ENCODE measurements around the gene POLDIP3.
"Not testable (repeated sequence)": the region's sequence is repeated elsewhere in the genome, so short reads cannot be mapped to it uniquely, and the experiment has no call there.

The POLDIP3 gene

DNA sequence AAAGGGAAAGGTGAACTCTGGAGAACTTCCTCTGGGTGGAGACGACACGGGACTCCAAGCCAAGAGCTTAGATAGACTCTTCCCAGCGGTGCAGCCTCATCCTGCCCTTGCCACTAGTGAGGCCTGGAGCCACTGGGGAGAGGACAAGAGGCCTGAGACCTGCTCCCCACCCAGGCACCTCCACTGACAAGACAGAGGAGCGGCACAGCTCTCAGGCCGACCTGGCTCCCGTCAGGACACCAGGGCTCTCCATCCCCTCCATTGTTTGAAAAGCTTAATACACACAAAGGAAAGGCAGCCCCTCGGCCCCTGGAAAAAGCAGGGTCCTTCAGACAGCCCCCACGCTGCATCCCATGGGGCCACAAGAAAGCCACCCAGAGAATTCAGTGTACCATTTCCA lies 29.6 kb downstream of the POLDIP3 start:
- DNase-seq: no peak

DNA sequence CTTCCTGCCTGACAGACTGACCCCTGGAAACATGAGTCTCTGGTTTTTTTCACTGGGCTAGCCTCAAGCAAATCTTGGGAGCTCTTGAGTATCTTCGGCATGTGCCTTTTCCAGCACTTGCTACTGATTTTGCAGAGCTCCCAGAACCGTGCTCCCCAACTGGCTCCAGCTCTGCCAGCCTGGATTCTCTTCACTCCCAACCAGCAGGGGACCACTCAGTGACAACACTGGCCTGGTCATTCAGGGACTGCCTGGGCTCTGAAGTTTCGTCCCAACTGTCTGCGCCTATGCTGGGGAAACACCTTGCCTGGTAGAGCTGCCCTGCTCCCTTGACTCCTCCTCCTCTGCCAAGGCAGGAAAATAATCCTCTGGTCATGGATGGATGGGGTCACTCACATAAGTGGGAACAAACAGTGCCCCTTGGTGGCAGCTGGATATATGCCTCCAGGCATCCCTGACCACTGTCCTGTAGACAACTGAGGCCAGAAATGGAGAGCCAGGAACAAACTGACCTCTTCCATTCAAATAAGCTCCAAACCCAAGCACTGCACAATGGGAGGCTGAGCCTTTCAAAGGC lies 30.2 kb downstream of the POLDIP3 start:
- no peak for DNase-seq

DNA sequence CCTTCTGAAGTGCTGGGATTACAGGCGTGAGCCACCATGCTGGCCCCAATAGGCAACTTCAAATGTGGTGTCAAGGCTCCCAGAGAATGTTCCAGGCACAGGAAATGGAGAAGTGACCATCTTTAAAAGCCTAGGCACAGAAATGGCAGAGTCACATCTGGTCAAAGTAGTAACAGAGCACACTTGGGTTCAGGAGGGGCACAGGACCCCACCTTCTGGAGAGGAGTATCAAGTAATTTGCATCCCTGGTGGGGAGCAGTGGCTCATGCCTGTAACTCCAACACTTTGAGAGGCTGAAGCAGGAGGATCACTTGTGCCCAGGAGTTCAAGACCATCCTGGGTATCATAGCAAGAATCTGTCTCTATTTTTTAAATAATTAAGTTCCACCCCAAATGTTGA lies 31.7 kb downstream of the POLDIP3 start:
- no peak for DNase-seq

DNA sequence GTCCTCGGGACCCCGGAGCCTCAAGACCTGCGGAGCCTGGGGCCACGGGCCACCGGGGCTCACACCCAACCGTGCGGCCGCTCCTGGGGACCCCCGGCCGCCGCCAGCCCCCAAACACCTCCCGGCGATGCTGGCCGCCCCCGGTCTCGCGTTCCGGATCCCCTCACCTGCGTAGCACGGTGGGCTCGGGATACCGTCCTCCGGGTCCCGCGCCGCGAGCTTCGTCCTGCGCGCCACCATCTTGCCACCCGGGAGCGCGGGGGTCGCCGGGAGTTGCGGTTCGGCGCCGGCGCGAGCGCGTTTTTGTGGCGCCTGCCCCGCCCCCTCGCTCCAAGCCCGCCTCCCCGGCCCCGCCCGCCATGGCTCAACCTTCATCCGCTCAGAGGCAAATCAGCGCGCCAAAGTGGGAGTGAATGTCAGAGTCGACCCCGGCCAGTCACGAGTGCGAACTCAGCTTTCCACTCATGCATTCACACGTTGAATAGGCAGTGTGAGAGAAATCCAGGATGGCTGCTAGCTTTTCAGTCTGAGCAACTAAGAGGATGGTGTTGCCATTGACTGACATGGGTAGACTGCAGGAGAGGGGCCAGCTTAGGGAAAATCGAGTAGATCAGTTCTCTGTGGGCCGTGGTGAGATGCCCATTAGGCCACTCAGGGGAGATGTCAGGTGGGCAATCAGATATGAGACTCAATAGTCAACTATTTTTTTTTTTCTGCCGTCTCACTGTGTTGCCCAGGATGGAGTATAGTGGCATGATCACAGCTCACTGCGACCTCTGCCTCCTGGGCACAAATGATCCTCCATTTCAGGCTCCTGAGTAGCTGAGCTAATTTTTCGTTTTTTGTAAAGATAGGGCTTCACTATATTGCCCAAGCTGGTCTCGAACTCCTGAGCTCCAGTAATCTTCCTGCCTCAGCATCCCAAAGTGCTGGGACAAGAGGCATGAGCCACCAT lies 32.6 kb downstream of the POLDIP3 start:
- DNase-seq: peak; percentile 85

DNA sequence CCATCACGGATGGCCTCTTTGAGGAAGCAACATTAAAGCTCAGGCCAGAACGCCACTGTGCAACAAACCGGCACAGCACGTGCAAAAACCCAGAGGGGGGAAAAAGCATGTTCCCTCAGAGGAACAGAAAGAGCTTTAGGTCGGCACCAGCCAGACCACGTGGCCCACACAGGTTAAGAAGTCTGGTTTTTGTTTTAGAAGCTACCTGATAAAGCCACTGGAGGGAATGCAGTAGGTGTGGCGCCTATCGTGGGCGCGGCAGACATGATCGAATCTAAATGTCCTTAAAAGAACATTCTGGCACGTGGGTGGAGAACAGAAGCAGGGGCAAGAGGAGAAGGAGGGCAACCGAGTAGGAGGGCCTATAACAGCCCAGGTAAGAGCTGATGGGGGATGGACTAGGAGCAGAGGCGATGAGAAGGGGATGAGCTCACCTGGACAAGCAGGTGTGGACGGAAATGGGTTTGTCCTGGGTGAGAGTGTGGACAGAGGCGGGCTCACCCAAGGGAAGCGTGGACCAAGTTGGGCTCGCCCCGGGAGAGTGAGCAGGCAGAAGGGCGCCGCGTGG lies 33.4 kb downstream of the POLDIP3 start:
- DNase-seq: not testable (repeated sequence)

DNA sequence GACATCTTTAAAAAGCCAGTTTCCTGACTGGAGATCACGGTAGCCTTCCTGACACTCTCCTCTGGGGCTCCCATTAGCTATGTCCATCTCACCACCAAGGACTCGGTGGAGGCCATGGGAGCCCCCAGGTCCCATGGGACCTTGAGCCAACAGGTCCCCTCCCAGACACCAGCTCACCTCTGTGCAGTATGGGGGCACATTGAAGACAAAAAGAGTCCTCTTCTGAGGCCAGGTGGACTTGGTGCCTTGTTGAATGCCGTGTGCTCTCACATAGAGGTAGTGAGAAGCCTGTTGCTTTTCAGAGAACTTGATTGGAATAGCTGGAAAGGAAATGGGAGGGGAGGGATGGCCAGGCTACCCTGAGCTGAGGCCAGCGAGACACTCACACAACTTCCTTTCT lies 34.6 kb downstream of the POLDIP3 start:
- DNase-seq: not testable (repeated sequence)

DNA sequence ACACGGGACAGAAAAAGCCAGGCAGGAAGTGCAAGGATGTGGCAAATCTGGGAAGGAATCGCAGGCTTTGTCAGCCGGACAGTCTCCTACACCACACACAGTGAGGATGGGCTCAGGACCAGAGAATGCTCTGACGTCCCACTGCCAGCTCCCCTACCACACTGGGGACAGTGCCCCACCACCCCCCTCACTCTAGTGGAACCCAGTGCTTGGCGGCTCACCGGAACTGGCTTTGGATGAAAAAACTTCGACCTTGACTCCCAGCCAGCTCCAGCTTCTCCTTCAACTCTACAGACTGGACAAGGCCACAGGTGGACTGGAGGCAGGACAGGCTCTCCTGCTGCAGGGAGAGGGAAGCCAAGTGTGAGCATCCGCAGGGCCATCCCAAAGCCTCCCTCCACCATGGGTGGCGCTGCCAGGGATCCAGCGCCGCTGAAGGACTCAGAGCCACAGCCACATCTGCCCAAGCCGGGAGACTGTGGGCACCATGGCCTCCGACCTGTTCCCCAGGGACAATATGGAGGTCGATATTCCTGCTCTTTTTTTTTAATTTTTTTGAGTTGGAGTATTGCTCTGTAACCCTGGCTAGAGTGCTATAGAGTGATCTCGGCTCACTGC lies 37.0 kb downstream of the POLDIP3 start:
- no peak for DNase-seq

DNA sequence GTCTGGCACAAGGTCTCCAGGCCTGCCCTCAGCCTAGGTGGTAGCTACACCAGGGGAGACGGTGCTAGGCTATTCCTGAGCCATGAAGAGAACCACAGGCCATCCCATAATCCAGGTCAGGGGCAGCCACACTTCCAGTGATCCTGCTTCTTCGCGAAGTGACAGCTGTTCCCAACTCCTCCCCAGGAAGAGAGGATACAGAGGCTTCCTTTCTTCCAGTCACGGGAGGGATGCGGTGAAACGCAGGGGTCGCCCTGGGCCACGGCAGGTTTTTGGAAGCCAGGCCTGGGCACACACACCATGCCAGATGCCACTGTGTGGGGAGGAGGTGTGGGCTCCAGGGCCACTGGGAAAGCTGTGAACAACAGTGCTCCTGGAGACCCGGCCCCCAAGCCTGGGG lies 37.5 kb downstream of the POLDIP3 start:
- DNase-seq: not testable (repeated sequence)

DNA sequence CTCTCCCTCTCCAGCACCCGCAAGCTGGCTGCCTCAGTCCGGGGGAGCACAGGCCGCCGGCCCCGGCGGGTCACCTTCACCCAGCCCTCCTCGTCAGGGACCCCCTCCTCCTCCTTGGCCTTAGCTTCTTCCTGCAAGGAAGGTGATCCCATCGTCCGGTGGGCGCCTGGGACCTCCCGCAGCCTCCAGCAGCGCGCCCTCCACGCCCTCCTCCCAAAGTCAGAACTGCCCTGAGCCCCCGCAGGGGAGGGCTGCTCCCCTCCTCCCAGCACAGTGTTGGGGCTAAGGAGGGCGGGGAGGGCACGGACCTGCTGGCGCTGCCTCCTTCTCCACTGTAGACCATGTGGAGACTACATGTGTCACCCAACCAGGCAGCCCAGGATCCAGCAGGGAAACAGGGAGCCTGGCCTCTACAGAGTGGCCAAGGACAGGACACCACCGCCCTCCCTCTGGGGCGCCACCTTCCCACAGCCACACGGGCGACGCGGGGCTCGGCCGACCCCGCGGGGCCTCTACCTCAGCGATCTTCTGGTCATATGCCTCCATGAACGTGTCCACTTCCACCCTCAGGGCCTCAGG lies 38.6 kb downstream of the POLDIP3 start:
- not testable (repeated sequence) for DNase-seq

DNA sequence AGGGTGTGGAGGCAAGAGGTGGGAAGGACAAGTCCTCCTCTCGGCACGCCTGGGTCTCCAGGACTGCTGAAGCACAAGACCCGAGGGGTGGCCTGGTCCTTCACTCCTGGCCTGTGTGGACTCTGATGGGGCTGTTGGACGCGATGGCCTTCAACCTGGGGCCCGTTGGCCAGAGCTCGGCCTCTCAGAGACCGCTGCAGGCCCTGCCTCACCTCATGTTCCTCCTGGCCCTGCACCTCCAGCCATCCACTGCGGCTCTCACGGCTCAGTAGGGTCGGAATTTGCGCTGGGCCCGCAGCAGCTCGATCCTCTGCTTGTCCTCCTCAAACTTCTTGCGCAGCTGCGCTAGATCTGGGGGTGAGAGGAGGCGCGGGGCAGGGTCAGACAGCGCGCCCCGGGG lies 40.2 kb downstream of the POLDIP3 start:
- DNase-seq: not testable (repeated sequence)

DNA sequence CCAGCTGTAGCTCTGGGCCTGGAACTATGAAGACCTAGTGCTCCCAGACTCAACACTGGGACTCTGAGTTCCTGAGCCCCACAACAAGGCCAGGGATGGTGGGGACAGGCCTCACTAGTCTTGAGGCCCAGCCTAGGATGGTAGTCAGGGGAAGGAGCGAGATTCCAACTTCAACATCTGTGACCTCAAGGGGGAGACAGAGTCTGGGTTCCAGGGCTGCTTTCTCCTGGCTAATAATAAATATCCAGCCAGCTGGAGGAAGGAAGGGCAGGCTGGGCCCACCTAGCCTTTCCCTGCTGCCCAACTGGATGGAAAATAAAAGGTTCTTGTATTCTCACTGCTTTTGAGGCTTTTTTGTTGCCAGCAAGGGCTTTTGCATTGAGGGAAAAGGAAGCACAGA lies 40.6 kb downstream of the POLDIP3 start:
- DNase-seq: not testable (repeated sequence)

DNA sequence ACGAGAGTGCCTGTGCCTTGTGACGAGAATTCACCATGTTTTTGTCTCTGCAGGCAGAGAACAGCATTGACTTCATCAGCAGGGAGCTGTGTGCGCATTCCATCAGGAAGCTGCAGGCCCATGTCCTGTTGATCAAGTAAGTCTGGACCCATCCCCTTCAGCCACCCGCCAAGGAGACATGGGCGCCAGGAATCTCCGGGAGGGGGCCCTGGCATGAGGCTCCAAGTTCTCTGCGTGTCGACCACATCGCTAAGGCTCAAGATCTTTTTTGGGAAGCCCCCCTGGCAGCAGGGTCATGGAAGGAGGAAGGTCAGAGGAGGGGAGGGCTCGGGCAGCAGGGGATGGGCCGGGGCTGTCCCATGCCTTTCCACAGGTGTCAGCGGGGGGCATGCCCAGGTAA lies 43.6 kb downstream of the POLDIP3 start:
- not testable (repeated sequence) for DNase-seq

DNA sequence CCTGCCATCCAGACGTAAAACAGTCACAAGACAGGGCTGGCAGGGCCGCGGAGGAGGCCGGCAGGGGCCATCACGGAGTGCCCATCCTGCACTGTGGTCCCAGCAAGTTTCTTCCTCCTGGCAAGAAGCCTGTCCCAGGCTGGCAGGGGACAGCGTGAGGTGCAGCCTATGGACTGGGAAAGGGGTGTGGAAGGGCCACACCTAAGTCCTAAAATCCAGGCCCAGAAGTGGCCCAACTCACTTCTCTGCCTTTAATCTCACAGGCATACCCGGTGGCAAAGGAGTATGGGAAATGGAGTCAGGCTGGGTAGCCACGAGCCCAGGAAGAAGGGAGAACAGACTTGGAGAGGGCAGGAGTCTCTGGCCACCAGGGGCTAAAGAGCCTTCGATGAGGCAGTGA lies 44.1 kb downstream of the POLDIP3 start:
- not testable (repeated sequence) for DNase-seq

DNA sequence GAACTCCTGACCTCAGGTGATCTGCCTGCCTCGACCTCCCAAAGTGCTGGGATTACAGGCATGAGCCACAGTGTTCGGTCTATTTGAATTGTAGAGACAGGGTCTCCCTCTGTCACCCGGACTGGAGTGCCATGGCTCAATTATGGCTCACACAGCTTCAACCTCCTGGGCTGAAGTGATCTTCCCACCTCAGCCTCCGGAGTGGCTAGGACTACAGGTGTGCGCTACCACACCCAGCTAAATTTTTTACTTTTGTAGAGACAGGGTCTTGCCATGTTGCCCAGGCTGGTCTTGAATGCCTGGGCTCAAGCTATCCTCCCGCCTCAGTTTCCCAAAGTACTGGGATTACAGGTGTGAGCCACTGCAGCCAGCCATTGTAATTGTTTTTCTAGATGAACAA lies 46.7 kb downstream of the POLDIP3 start:
- DNase-seq: not testable (repeated sequence)

DNA sequence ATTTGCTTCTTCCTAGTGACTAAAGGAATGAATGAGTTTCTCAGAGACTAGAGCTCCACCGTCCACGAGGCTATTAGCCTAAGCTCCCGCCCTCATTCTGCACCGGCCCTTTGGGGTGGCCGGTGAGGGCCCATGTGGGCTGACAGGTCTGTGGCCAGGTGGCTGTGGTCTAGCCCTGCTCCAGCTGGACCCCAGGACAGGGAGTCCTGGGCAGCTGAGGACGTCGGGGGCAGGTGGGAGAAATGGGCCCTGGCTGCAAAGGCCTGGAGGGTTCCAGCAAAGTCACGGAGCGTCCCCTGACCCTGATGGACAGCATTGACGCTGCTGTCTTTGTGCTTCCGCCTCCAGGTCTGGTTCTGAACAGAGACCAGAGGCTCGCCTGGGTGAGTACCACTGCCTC lies 48.7 kb downstream of the POLDIP3 start:
- DNase-seq: no peak

DNA sequence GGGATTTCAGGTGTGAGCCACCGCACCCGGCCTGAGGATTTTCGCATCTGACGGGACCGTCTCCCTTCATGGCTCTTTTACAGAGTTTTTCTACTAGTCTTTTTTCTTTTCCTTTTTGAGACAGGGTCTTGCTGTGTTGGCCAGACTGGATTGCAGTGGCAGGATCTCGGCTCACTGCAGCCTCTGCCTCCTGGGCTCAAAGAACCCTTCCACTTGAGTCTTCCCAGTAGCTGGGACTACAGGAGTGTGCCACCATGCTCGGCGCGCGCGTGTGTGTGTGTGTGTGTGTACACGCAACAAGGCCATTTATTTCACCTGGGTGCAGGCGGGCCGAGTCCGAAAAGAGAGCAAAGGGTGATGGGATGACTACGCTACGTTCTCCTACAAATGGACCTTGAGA lies 50.0 kb downstream of the POLDIP3 start:
- no peak for DNase-seq

DNA sequence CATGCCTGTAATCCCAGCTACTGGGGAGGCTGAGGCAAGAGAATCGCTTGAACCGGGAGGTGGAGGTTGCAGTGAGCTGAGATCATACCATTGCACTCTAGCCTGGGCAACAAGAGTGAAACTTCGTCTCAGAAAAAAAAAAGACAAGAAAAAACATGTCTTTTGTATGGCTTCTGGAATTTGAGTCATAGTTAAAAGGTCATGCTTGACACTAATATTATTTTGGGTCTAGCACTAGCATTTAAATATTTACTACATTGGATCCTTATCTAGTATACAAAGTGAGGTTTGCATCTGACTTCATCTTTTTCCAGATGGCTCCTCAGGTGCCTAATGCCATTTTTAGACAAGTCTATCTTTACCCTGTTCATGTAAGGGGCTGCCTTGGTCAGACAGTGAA lies 50.7 kb downstream of the POLDIP3 start:
- not testable (repeated sequence) for DNase-seq

DNA sequence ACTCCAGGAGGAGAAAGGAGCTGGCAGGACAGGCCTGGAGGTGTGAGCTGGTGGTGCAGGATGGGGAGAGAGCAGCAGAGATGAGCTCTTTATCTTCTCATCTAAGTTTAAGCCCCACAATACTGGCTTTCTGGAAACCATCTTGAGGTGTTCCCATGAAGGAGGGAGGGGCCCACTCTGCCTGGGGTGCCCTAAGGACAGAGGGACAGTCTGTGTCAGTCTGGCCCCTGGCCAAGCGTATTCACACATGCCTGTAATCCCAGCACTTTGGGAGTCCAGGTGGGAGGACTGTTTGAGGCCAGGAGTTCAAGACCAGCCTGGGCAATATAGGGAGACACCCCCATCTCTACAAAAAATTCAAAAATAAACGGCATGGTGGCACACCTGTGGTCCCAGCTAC lies 52.0 kb downstream of the POLDIP3 start:
- no peak for DNase-seq

DNA sequence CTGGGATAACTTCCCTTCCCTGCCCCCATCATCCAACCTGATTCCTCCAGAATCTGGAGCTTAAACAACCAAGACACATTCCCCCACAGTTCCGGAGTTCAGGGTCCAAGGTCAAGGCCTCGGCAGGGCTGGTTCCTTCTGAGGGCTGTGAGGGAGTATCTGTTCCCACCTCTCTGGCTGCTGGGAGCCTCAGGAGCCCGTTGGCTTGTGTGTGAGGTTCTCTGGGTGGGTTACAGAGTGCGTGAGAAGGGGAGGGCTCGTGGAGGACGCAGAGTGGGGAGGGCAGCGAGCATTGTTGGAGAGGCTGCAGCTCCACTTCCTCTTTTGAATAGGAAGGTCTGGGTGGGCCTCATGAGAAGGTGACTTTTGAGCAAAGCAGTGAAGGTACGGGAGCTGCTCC lies 52.4 kb downstream of the POLDIP3 start:
- DNase-seq: no peak

DNA sequence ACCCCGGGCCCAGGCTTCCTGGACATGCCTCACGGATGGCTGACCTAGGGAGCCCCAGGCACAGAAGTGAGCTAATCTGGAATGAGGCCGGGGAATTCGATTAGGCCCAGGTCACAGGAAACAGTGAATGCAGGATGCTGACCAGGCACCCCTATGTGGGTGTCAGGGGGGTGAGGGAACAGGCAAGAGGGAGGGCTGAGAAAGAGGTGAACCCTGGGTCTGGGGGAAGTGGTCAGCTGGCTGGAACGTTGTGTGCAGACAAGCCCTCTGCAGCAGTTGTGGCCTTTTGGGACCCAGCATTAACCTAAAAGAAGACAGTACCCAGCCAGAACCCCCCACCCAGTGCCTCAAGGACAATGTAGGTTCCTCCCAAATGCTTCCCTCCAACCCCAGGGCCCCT lies 52.8 kb downstream of the POLDIP3 start:
- DNase-seq: no peak

DNA sequence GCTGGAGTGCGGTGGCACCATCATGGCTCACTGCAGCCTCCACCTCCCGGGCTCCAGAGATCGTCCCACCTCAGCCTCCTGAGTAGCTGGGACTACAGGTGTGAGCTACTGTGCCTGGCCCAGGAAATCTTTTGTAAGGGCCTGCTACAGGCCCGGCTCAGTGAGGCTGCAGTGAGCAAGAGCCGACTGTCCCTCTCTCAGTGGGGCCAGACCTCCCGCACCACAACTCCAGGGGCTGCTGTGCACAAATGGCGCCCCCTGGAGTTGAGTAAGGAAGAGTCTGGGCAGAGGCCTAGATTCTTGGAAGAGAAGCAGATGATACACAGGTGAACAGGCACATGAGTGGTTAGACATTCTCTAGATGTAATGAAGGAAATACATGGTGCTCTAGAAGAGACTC lies 53.9 kb downstream of the POLDIP3 start:
- DNase-seq: no peak

DNA sequence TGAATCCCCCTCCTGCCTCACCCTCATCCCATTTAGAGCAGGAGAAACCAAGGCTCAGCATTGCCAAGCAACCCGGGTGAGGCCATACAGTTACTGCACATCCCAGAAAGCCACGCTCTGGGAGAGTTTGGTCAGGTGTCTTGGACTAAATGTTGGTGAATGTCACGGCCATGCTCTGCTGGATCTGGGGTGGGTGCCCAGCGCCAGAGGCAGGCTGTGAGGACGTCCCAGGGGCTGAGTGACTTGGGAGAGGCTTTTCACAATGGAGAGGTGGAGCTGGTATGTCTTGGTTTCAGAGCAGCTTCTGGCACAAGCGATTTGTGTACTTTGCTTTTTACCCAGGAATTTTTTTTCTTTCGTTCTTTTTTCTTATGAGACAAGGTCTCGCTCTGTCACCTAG lies 54.3 kb downstream of the POLDIP3 start:
- no peak for DNase-seq

Data from stimulated activated CD4-positive, alpha-beta T cell treated with anti-CD3 and anti-CD28 coated beads, Interleukin-1b, Interleukin-23, amount 100 ng/mL, for 48 hours (primary cell).